Activated effector memory CD4-positive, alpha-beta T cell treated with Interleukin-2 at 50 U/mL for 16 hours (primary cell): ENCODE results near the gene STK4.
A peak's percentile ranks its signal among the peaks of the same experiment; 100 is the strongest.

Source experiments
- DNase-seq: peaks from one replicate; pipeline ENCODE4 v3.0.0-alpha.2; 2020

Gene STK4

GRCh38 chr20:44966030-44966961 lies at the start of gene STK4:
TSS of gene STK4 (plus strand) at chr20:44966512. CDS start at chr20:44966569, 57 bp downstream.
- DNase-seq = peak; percentile 96

DNA sequence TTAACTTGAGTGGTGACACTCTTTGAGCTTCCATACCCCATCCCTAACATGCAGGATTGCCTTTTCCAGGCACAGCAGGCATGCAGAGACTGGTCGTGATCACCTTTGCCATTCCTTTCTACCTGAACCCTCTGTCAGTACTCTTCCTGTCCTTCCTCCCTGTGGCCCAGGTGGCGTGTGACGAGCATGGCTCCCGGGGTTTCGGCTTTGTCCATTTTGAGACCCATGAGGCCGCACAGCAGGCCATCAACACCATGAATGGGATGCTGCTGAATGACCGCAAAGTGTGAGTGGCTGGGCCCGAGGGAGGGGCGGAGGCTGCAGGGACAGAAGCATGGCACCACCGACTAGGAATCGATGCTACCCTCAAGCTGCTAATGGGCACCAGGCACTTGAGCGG lies 49.7 kb upstream of the STK4 start:
- DNase-seq = no peak

GRCh38 chr20:44917399-44917798 lies 48.9 kb upstream of the STK4 start:
- DNase-seq = no peak

GRCh38 chr20:44918342-44918741 lies 48.0 kb upstream of the STK4 start:
- DNase-seq = no peak

DNA sequence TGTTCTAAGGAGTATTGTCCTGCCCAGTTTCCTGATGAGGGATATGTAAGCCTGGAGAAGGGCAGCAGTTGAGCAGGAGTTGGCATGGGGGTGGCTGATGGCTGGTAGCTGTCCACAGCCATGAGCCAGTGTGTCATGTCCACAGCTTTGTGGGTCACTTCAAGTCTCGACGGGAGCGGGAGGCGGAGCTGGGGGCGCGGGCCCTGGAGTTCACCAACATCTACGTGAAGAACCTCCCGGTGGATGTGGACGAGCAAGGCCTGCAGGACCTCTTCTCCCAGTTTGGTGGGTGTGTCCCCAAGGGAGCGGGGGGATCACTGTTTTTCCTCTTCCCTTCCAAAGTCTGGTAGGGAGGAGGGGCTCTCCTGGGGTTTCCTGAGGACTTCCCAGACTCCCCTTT lies 47.6 kb upstream of the STK4 start:
- no peak for DNase-seq

- DNase-seq = no peak
Measured at GRCh38 chr20:44921447-44921846, 44.9 kb upstream of the STK4 start.

- no peak for DNase-seq
Measured at GRCh38 chr20:44924541-44924940, 41.8 kb upstream of the STK4 start.

GRCh38 chr20:44928595-44928994 lies 37.7 kb upstream of the STK4 start:
- DNase-seq = no peak

DNA sequence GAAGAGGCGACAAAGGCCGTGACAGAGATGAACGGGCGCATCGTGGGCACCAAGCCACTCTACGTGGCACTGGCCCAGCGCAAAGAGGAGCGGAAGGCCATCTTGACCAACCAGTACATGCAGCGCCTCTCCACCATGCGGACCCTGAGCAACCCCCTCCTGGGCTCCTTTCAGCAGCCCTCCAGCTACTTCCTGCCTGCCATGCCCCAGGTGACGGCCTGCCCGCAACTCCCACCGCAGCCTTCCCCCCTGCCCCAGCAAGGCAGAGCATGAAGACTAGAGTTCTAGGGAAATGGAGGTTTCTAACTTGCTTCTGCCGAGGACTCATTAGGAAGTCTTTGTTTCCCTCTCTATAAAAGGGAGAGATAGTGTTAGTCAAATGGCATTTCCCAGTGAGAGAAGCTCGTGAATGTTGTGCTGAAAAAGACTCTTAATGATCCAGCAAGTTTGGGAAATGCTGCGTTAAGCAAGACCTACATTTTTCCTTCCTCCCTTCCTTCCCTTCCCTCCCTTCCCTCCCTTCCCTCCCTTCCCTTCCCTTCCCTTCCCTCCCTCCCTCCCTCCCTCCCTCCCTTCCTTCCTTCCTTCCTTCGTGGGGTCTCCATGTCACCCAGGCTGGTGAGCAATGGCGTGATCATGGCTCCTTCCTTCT lies 35.7 kb upstream of the STK4 start:
- DNase-seq = no peak

- no peak for DNase-seq
Measured at GRCh38 chr20:44931911-44932310, 34.4 kb upstream of the STK4 start.

DNA sequence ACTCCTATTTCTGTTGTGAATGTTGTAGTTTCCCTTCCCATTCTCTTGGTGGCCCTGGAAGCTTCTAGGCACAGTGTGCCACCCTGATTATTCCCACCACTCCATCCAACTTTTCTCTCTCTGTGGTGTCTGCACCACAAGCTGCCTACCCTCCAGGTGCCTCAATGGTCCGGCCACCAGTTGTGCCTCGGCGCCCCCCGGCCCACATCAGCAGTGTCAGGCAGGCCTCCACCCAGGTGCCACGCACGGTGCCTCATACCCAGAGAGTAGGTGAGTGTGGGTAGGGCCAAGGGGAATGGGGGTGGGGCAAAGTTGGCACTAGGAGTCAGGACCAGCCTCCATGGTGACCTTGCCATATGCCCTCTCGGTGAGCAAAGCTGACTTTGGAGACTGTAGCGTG lies 33.4 kb upstream of the STK4 start:
- DNase-seq = no peak

DNA sequence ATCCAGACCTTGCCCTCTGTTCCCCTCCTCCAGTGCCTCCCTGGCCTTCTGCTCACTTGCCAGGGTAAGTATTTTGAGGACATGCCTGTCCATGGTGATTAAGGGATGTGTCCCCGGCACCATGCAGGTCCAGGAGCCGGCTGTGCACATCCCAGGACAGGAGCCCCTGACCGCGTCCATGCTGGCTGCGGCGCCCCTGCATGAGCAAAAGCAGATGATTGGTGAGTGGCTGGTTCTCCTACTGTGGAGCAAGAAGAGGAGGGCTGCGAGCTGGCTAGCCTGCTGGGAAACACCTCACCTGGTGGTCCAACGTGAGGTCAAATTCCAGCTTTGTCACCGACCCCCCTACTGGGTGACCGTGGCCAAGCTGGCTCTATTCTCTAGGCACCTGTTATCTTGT lies 29.8 kb upstream of the STK4 start:
- no peak for DNase-seq

GRCh38 chr20:44938637-44939036 lies 27.7 kb upstream of the STK4 start:
- no peak for DNase-seq

GRCh38 chr20:44941120-44941691 lies 25.1 kb upstream of the STK4 start:
- no peak for DNase-seq

GRCh38 chr20:44942264-44942973 lies 23.9 kb upstream of the STK4 start:
- DNase-seq = no peak

DNA sequence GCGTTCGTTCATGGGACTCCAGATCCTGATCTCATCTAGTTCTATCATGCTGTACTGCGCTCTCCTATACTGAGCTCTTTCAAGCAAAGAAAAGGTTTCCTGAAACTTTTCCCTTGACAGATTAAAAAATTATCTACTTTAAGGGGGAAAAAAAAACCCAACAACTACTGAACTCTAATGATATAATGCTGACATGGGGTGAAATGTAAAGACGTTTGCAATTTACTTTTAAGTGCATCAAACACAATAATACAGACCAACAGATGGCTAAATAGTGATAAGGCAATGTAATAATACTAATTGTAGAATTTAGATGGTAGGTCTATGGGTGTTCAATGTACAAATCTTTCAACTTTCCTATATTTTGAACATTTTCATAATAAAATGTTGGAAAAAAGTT lies 22.5 kb upstream of the STK4 start:
- DNase-seq = no peak

GRCh38 chr20:44945261-44945660 lies 21.1 kb upstream of the STK4 start:
- DNase-seq = no peak

GRCh38 chr20:44946271-44946852 lies 19.9 kb upstream of the STK4 start:
- DNase-seq = no peak

DNA sequence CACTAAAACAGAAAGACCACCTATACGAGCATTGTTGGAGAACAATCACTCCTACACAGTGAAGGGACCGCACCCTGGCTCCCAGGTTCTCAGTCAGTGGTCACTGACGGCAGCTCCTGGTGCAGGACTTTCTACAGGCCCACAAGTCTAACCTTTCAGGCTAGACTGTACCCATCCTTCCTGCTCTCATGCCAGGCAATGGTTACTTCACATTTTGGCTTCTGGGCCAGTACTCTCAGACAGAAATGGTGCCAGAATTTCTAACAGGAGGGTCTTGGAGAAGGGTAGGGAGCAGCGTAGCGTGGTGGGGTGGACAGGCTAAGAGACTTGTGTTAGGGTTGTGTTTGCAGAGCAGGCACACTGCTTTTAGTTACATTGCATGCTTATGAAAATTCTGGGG lies 18.2 kb upstream of the STK4 start:
- DNase-seq = no peak

DNA sequence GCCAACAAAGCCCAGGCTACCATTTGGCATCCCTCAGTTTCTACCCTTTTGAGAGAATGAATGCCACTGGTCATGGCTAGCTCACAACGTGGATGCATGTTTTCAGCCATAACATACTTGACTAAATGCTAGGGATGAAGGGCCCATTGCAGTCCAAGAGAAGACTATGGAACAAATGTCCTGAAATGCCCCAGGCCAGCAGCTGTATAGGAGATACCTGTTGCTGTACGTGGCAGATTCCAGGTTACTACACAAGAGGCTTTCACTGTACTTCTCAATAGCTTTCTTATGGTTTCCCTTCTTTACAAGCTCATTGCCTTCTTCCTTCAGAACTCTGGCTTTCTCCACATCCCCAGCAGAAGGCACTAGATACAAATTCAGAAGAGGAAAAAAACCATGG lies 17.8 kb upstream of the STK4 start:
- DNase-seq = no peak

GRCh38 chr20:44950368-44950767 lies 15.9 kb upstream of the STK4 start:
- DNase-seq = no peak

DNA sequence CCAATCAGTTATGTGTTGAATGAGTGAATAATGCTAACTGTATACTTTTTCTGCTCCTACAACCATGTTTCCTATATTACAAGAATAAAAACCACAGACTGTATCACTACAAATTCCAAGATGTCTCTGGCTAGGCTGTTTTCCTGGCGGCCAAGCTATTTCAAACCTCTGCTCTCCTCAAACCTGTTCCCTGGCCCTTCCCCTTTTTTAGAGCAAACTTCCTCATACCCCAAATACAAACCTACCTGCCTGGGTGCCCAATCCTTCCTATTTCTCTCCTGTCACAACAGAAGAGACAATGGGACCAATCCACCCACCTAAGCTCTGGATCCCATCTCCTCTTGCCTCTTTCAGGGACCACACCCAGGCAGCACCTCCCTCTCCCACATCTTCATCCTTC lies 13.6 kb upstream of the STK4 start:
- DNase-seq = no peak

DNA sequence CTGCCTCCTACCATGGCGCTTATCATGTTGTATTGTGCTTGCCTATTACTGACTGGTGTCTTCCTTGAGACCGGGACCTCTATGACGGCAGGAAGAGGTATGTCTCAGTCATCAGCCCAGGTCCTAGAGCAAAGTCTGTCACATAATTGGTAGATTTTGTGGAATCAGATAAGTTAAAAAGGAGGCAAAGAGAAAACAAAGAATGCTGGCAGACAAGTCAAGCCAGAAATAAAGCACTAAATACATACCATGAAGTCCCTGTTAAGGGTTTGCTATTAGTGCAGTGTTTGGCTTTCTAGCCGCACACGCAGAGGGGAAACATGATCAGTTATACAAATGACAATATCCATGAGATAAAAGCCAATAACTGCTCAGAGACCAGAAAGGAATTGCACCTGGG lies 12.1 kb upstream of the STK4 start:
- DNase-seq = no peak
